GM23338 (cell line): ENCODE measurements around the gene PGPEP1. TPM values are rescaled to one million over a fixed set of nuclear protein-coding genes. Genes with fewer than 3 reads are reported as not detected.

ENCODE experiments used
- ATAC-seq: fragments of 200-7000 bp; cut with Tn5 transposase; 3 replicates; pipeline ENCODE4 v1.9.1; 2020
- DNase-seq: peaks from one replicate; pipeline ENCODE4 v3.0.0-alpha.2; 2015; ENCODE audit warnings: low spot score
- H2AFZ ChIP-seq: fragments of 200-600 bp; sonication (generic); 2 replicates; pipeline ENCODE4 v1.8.0; 2016; ENCODE audit warnings: antibody characterized with exemption, mild to moderate bottlenecking, moderate library complexity
- H3F3A ChIP-seq: fragments of 200-600 bp; sonication (generic); replicated peaks from 2 replicates; pipeline ENCODE4 v1.8.0; 2017; ENCODE audit warnings: antibody characterized with exemption, mixed run types, low read depth
- H3K27ac ChIP-seq: fragments of 200-600 bp; sonication (generic); 2 replicates; pipeline ENCODE4 v1.6.1; 2016; ENCODE audit warnings: low read depth
- H3K27me3 ChIP-seq: fragments of 200-600 bp; sonication (generic); 2 replicates; pipeline ENCODE4 v1.8.0; 2016; ENCODE audit warnings: mild to moderate bottlenecking, mixed run types, moderate library complexity; ENCODE audit not compliant: insufficient read depth
- H3K36me3 ChIP-seq: fragments of 200-600 bp; sonication (generic); 2 replicates; pipeline ENCODE4 v1.8.0; 2016; ENCODE audit warnings: mild to moderate bottlenecking; ENCODE audit not compliant: insufficient read depth
- H3K4me1 ChIP-seq: fragments of 200-600 bp; sonication (generic); 2 replicates; pipeline ENCODE4 v1.8.0; 2016; ENCODE audit warnings: mild to moderate bottlenecking, moderate library complexity; ENCODE audit not compliant: insufficient read depth
- H3K4me2 ChIP-seq: fragments of 200-600 bp; sonication (generic); 2 replicates; pipeline ENCODE4 v1.7.1; 2017; ENCODE audit warnings: mixed run types
- H3K4me3 ChIP-seq: fragments of 200-600 bp; sonication (generic); 2 replicates; pipeline ENCODE4 v1.6.1; 2016; ENCODE audit warnings: mixed run types
- H3K79me2 ChIP-seq: fragments of 200-600 bp; sonication (generic); replicated peaks from 2 replicates; pipeline ENCODE4 v1.8.0; 2017; ENCODE audit warnings: mild to moderate bottlenecking; ENCODE audit not compliant: insufficient read depth
- H3K9me2 ChIP-seq: fragments of 200-600 bp; sonication (generic); 2 replicates; pipeline ENCODE4 v1.8.0; 2017; ENCODE audit not compliant: insufficient read depth
- H4K20me1 ChIP-seq: fragments of 200-600 bp; sonication (generic); replicated peaks from 2 replicates; pipeline ENCODE4 v1.8.0; 2017; ENCODE audit warnings: mild to moderate bottlenecking; ENCODE audit not compliant: insufficient read depth
- H3K27ac Mint-ChIP-seq: 2 replicates; pipeline ENCODE4 v1.8.0; 2020; ENCODE audit warnings: inconsistent platforms, mild to moderate bottlenecking, moderate library complexity, mixed read lengths
- H3K27me3 Mint-ChIP-seq: 3 replicates; pipeline ENCODE4 v1.8.0; 2022; ENCODE audit warnings: low read depth, mild to moderate bottlenecking, moderate library complexity, mixed read lengths, inconsistent platforms; ENCODE audit not compliant: insufficient read depth, poor library complexity
- H3K36me3 Mint-ChIP-seq: 3 replicates; pipeline ENCODE4 v1.8.0; 2021; ENCODE audit warnings: low read depth, mild to moderate bottlenecking, inconsistent platforms, moderate library complexity, mixed read lengths
- H3K4me1 Mint-ChIP-seq: 3 replicates; pipeline ENCODE4 v1.8.0; 2020; ENCODE audit warnings: mild to moderate bottlenecking, inconsistent platforms, mixed read lengths
- H3K4me3 Mint-ChIP-seq: 3 replicates; pipeline ENCODE4 v1.8.0; 2021; ENCODE audit warnings: moderate library complexity, mild to moderate bottlenecking, inconsistent platforms, mixed read lengths
- H3K9me3 Mint-ChIP-seq: 3 replicates; pipeline ENCODE4 v1.8.0; 2020; ENCODE audit warnings: moderate library complexity, mild to moderate bottlenecking, inconsistent platforms, mixed read lengths
- CREB1 ChIP-seq: fragments of 250-450 bp; sonication (Bioruptor Pico); IDR thresholded peaks from 2 replicates; pipeline ENCODE4 v1.5.0; 2020; ENCODE audit warnings: low read depth, mild to moderate bottlenecking, moderate library complexity
- ETS1 ChIP-seq: IDR thresholded peaks from 2 replicates; pipeline ENCODE4 v1.6.1; 2016; ENCODE audit warnings: antibody characterized with exemption
- EZH2 ChIP-seq: fragments of 200-600 bp; sonication (generic); IDR thresholded peaks from one replicate; pipeline ENCODE4 v1.8.0; 2017; ENCODE audit warnings: antibody characterized with exemption, mild to moderate bottlenecking, low read depth; ENCODE audit not compliant: unreplicated experiment
- EZH2phosphoT487 ChIP-seq: fragments of 200-600 bp; sonication (generic); IDR thresholded peaks from one replicate; pipeline ENCODE4 v1.8.1; 2018; ENCODE audit warnings: antibody characterized with exemption; ENCODE audit not compliant: unreplicated experiment
- JUNB ChIP-seq: IDR thresholded peaks from one replicate; pipeline ENCODE4 v1.6.1; 2016; ENCODE audit warnings: antibody characterized with exemption; ENCODE audit not compliant: unreplicated experiment
- NANOG ChIP-seq: IDR thresholded peaks from 2 replicates; pipeline ENCODE4 v1.6.1; 2016; ENCODE audit warnings: antibody characterized with exemption, borderline replicate concordance
- POLR2AphosphoS5 ChIP-seq: IDR thresholded peaks from 2 replicates; pipeline ENCODE4 v1.6.1; 2016; ENCODE audit warnings: antibody characterized with exemption, low read depth
- STAT1 ChIP-seq: IDR thresholded peaks from one replicate; pipeline ENCODE4 v1.6.1; 2016; ENCODE audit warnings: antibody characterized with exemption; ENCODE audit not compliant: unreplicated experiment
- ZNF114 ChIP-seq: fragments of 250-450 bp; sonication (Bioruptor Pico); IDR thresholded peaks from 2 replicates; pipeline ENCODE4 v1.5.0; 2020; ENCODE audit warnings: mild to moderate bottlenecking, moderate library complexity
- ZNF331 ChIP-seq: fragments of 250-450 bp; sonication (Bioruptor Pico); IDR thresholded peaks from 2 replicates; pipeline ENCODE4 v1.5.0; 2020; ENCODE audit warnings: low read depth, mild to moderate bottlenecking, moderate library complexity
- ZNF462 ChIP-seq: fragments of 250-450 bp; sonication (Bioruptor Pico); IDR thresholded peaks from 2 replicates; pipeline ENCODE4 v1.5.0; 2020; ENCODE audit warnings: mild to moderate bottlenecking, moderate library complexity
- polyA plus RNA-seq: library from polyadenylated mRNA; unstranded; fragments of >200 nt; fragmentation: Nextera tagmentation; extraction: Ambion mirVana; gene quantifications from 2 replicates; pipeline ENCODE4 v1.2.1, GENCODE V29; 2016
- total RNA-seq: library from RNA; depleted of rRNA; stranded (reverse); fragments of >200 nt; shearing (Covaris generic); gene quantifications from 2 replicates; pipeline ENCODE4 v1.2.3, GENCODE V29; 2014
- TF ChIP-seq, protein P1 (sequence below), 2 experiments: fragments of 200-600 bp in 1 of 2; sonication (generic) in 1 of 2; conservative IDR thresholded peaks; 2 replicates each; pipeline versions ENCODE4 v1.5.1 to v1.6.1; 2016 to 2017; ENCODE audit warnings: antibody characterized with exemption in 2 of 2, low read depth in 2 of 2, mild to moderate bottlenecking in 2 of 2, moderate library complexity in 1 of 2
- TF ChIP-seq, protein P2 (sequence below): IDR thresholded peaks from one replicate; pipeline ENCODE4 v1.6.1; 2018; ENCODE audit warnings: antibody characterized with exemption; ENCODE audit not compliant: unreplicated experiment

The PGPEP1 gene
- total and polyA plus RNA-seq, 2 experiments from 2014 or later = 15.5 to 18.9 TPM

DNA sequence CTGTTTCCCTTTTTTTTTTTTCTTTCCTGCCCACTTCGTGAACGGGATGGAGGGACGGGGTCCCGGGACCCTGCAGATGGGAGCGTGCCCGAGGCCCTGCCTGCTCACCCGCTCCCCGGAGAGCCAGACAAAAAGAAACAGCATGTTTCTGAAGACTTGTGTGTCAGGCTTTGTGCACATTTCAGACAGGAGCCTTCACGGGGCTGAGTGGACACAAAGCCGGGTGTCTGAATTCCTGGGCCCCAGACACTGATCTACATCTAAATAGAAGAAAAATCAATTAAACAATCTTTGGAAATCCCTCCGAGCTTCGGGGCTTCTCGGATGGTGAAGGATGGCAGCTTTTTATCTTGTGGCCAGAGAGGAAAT is 4.2 kb downstream of the PGPEP1 start:
- H3F3A ChIP-seq = peaks cover 28% of the 10 kb centered on the region
- H3K27me3 ChIP-seq = no peaks in the 10 kb centered on the region
- H3K27ac Mint-ChIP-seq = peak overlapping the region; percentile 86

More for the DNA sequence above, 4.2 kb downstream of the PGPEP1 start:
- peaks cover 43% of the 10 kb centered on the region for H3K4me1 Mint-ChIP-seq
- H3K9me3 Mint-ChIP-seq = peaks cover 3% of the 10 kb centered on the region; the same call in 1 of the 3 replicates
- H3K27me3 Mint-ChIP-seq = peaks cover 24% of the 10 kb centered on the region
- no peaks in the 10 kb centered on the region for H3K9me2 ChIP-seq
- ATAC-seq (no peak), DNase-seq (no peak)
- peak overlapping the region; percentile 41; the same call in 1 of the 2 replicates for H3K27ac ChIP-seq
- no peaks in the 10 kb centered on the region for H3K36me3 ChIP-seq
- H3K4me3 Mint-ChIP-seq = no peak overlapping the region
- no peaks in the 10 kb centered on the region for H4K20me1 ChIP-seq
- TF ChIP-seq JUNB (no peak), POLR2AphosphoS5 (no peak), ZNF462 (CRISPR knock-in tag) (no peak), STAT1 (no peak), ZNF114 (CRISPR knock-in tag) (no peak), ZNF331 (no peak), EZH2phosphoT487 (no peak), CREB1 (no peak), NANOG (no peak), ETS1 (no peak), EZH2 (no peak)
- TF ChIP-seq, protein P1, sequence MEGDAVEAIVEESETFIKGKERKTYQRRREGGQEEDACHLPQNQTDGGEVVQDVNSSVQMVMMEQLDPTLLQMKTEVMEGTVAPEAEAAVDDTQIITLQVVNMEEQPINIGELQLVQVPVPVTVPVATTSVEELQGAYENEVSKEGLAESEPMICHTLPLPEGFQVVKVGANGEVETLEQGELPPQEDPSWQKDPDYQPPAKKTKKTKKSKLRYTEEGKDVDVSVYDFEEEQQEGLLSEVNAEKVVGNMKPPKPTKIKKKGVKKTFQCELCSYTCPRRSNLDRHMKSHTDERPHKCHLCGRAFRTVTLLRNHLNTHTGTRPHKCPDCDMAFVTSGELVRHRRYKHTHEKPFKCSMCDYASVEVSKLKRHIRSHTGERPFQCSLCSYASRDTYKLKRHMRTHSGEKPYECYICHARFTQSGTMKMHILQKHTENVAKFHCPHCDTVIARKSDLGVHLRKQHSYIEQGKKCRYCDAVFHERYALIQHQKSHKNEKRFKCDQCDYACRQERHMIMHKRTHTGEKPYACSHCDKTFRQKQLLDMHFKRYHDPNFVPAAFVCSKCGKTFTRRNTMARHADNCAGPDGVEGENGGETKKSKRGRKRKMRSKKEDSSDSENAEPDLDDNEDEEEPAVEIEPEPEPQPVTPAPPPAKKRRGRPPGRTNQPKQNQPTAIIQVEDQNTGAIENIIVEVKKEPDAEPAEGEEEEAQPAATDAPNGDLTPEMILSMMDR (conservative IDR thresholded peaks at IDR 0.05; ENCODE audit: low read depth in 2 of 2) = no peak
- TF ChIP-seq, protein P2, sequence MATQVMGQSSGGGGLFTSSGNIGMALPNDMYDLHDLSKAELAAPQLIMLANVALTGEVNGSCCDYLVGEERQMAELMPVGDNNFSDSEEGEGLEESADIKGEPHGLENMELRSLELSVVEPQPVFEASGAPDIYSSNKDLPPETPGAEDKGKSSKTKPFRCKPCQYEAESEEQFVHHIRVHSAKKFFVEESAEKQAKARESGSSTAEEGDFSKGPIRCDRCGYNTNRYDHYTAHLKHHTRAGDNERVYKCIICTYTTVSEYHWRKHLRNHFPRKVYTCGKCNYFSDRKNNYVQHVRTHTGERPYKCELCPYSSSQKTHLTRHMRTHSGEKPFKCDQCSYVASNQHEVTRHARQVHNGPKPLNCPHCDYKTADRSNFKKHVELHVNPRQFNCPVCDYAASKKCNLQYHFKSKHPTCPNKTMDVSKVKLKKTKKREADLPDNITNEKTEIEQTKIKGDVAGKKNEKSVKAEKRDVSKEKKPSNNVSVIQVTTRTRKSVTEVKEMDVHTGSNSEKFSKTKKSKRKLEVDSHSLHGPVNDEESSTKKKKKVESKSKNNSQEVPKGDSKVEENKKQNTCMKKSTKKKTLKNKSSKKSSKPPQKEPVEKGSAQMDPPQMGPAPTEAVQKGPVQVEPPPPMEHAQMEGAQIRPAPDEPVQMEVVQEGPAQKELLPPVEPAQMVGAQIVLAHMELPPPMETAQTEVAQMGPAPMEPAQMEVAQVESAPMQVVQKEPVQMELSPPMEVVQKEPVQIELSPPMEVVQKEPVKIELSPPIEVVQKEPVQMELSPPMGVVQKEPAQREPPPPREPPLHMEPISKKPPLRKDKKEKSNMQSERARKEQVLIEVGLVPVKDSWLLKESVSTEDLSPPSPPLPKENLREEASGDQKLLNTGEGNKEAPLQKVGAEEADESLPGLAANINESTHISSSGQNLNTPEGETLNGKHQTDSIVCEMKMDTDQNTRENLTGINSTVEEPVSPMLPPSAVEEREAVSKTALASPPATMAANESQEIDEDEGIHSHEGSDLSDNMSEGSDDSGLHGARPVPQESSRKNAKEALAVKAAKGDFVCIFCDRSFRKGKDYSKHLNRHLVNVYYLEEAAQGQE = no peak
- no peak overlapping the region for H3K4me3 ChIP-seq
- H3K36me3 Mint-ChIP-seq = peaks cover 39% of the 10 kb centered on the region
- H3K4me1 ChIP-seq = peaks cover 31% of the 10 kb centered on the region
- no peak overlapping the region for H3K4me2 ChIP-seq
- no peak overlapping the region for H2AFZ ChIP-seq
- H3K79me2 ChIP-seq = no peaks in the 10 kb centered on the region; the same call in 1 of the 2 replicates
